Measurements from ENCODE around the gene CLDN4.

GRCh38 chr7:73817121-73817520, 13.7 kb upstream of the CLDN4 start:
- no peak for TF ChIP-seq CTCF (IDR thresholded peaks at IDR 0.05)
- TF ChIP-seq EP300 (IDR thresholded peaks at IDR 0.05): no peak
- no peak for TF ChIP-seq POLR2AphosphoS5 (IDR thresholded peaks at IDR 0.05)
